Measurements from ENCODE around the gene FETUB.
"Not testable (repeated sequence)": the region's sequence is repeated elsewhere in the genome, so short reads cannot be mapped to it uniquely, and the experiment has no call there.

FETUB gene

GRCh38 chr3:186614266-186614596 is 26.0 kb upstream of the FETUB start:
- no peak for DNase-seq

- DNase-seq: peak; percentile 68
These were observed 25.4 kb upstream of the FETUB start for GRCh38 chr3:186614597-186615483.

GRCh38 chr3:186616299-186616617 is 23.9 kb upstream of the FETUB start:
- DNase-seq: no peak

GRCh38 chr3:186617036-186617946 is 22.9 kb upstream of the FETUB start:
- DNase-seq: peak; percentile 89

- no peak for DNase-seq
These were observed 21.8 kb upstream of the FETUB start for GRCh38 chr3:186618318-186618938.

GRCh38 chr3:186619787-186620212 is 20.4 kb upstream of the FETUB start:
- DNase-seq: no peak

GRCh38 chr3:186620213-186621092 is 19.7 kb upstream of the FETUB start:
- DNase-seq: no peak

GRCh38 chr3:186621894-186622650 is 18.1 kb upstream of the FETUB start:
- DNase-seq: no peak

GRCh38 chr3:186622651-186623310 is 17.4 kb upstream of the FETUB start:
- no peak for DNase-seq

- no peak for DNase-seq
These were observed 15.6 kb upstream of the FETUB start for GRCh38 chr3:186624598-186624997.

- no peak for DNase-seq
These were observed 14.6 kb upstream of the FETUB start for GRCh38 chr3:186625600-186626042.

GRCh38 chr3:186626254-186626847 is 13.8 kb upstream of the FETUB start:
- no peak for DNase-seq

- no peak for DNase-seq
These were observed 12.3 kb upstream of the FETUB start for GRCh38 chr3:186627852-186628414.

- no peak for DNase-seq
These were observed 11.4 kb upstream of the FETUB start for GRCh38 chr3:186628756-186629155.

- no peak for DNase-seq
These were observed 9.1 kb upstream of the FETUB start for GRCh38 chr3:186630950-186631641.

- no peak for DNase-seq
These were observed 6.7 kb upstream of the FETUB start for GRCh38 chr3:186633481-186633880.

GRCh38 chr3:186634207-186634606 is 6.0 kb upstream of the FETUB start:
- not testable (repeated sequence) for DNase-seq

- no peak for DNase-seq
These were observed 4.7 kb upstream of the FETUB start for GRCh38 chr3:186635532-186635931.

- no peak for DNase-seq
These were observed 3.7 kb upstream of the FETUB start for GRCh38 chr3:186636536-186636935.

- DNase-seq: no peak
These were observed 2.5 kb upstream of the FETUB start for GRCh38 chr3:186637686-186638085.
